DOHH2 (cell line): Measurements from ENCODE around the gene NPBWR2.
A peak's percentile ranks its signal among the peaks of the same experiment; 100 is the strongest.

Source experiments
- H3F3A ChIP-seq: fragments of 200-600 bp; sonication (generic), shearing (Covaris generic); 2 replicates; pipeline ENCODE4 v1.6.0; 2016; ENCODE audit warnings: antibody characterized with exemption, mild to moderate bottlenecking; ENCODE audit not compliant: control insufficient read depth, insufficient read depth
- H3K27ac ChIP-seq: fragments of 200-600 bp; sonication (generic); 2 replicates; pipeline ENCODE4 v1.5.1; 2014; ENCODE audit warnings: low read depth, mild to moderate bottlenecking, low read length, moderate library complexity
- H3K27me3 ChIP-seq: fragments of 200-600 bp; sonication (generic); 2 replicates; pipeline ENCODE4 v1.6.1; 2014; ENCODE audit warnings: mild to moderate bottlenecking, low read length, mixed read lengths; ENCODE audit not compliant: control insufficient read depth
- H3K36me3 ChIP-seq: fragments of 200-600 bp; sonication (generic); 2 replicates; pipeline ENCODE4 v1.6.1; 2014; ENCODE audit warnings: mild to moderate bottlenecking, low read length, moderate library complexity, mixed read lengths; ENCODE audit not compliant: control insufficient read depth
- H3K4me1 ChIP-seq: fragments of 200-600 bp; sonication (generic); 2 replicates; pipeline ENCODE4 v1.6.1; 2014; ENCODE audit warnings: mild to moderate bottlenecking, low read length, mixed read lengths; ENCODE audit not compliant: control insufficient read depth
- H3K4me2 ChIP-seq: fragments of 200-600 bp; sonication (generic); 2 replicates; pipeline ENCODE4 v1.6.0; 2014; ENCODE audit warnings: mild to moderate bottlenecking, low read length, moderate library complexity
- H3K4me3 ChIP-seq: fragments of 200-600 bp; sonication (generic); 2 replicates; pipeline ENCODE4 v1.5.1; 2014; ENCODE audit warnings: mild to moderate bottlenecking, low read length, mixed read lengths
- H3K79me2 ChIP-seq: fragments of 200-600 bp; sonication (generic); 2 replicates; pipeline ENCODE4 v1.6.1; 2014; ENCODE audit warnings: mild to moderate bottlenecking, low read length, mixed read lengths; ENCODE audit not compliant: control insufficient read depth
- H3K9me2 ChIP-seq: fragments of 200-600 bp; sonication (generic); replicated peaks from 2 replicates; pipeline ENCODE4 v1.6.1; 2014; ENCODE audit warnings: mild to moderate bottlenecking, low read length, mixed read lengths; ENCODE audit not compliant: control insufficient read depth
- H3K9me3 ChIP-seq: fragments of 200-600 bp; sonication (generic); 2 replicates; pipeline ENCODE4 v1.6.1; 2014; ENCODE audit warnings: antibody characterized with exemption, low read length, mixed read lengths; ENCODE audit not compliant: control insufficient read depth, insufficient read depth
- H4K20me1 ChIP-seq: fragments of 200-600 bp; sonication (generic); 2 replicates; pipeline ENCODE4 v1.6.0; 2014; ENCODE audit warnings: low read depth, mild to moderate bottlenecking, antibody characterized with exemption, low read length, moderate library complexity; ENCODE audit not compliant: control insufficient read depth, insufficient read depth
- CTCF ChIP-seq: fragments of 200-600 bp; sonication (generic); IDR thresholded peaks from one replicate; pipeline ENCODE4 v1.5.1; 2014; ENCODE audit warnings: antibody characterized with exemption, mild to moderate bottlenecking, low read depth, low read length; ENCODE audit not compliant: poor library complexity, severe bottlenecking
- EZH2phosphoT487 ChIP-seq: fragments of 200-600 bp; sonication (generic); IDR thresholded peaks from 2 replicates; pipeline ENCODE4 v1.6.1; 2017; ENCODE audit warnings: borderline replicate concordance, mild to moderate bottlenecking, antibody characterized with exemption, low read length, moderate library complexity, mixed read lengths

NPBWR2 gene

GRCh38 chr20:64106981-64107735 is at the start of gene NPBWR2:
Gene NPBWR2 (minus strand): TSS chr20:64107565. CDS start chr20:64106831, 734 bp downstream.
- Histone ChIP-seq H3K9me3 (no peaks in the 10 kb centered on the region), H3K4me3 (no peak within 1 kb of the TSS), H3K4me1 (peaks cover 25% of the 10 kb centered on the region), H3K4me2 (peak within 1 kb of the TSS; percentile 10), H3K27me3 (peaks cover 23% of the 10 kb centered on the region), H3K9me2 (no peaks in the 10 kb centered on the region), H3K27ac (no peak within 1 kb of the TSS), H3K79me2 (no peaks in the 10 kb centered on the region), H3F3A (no peaks in the 10 kb centered on the region), H4K20me1 (0 out of 2 replicates have a peak, but pooled peaks cover 4% of the 10 kb centered on the region), H3K36me3 (no peaks in the 10 kb centered on the region)
- TF ChIP-seq CTCF = no peak
- no peak for TF ChIP-seq EZH2phosphoT487

- Histone ChIP-seq H3K4me1 (no peaks in the 10 kb centered on the region), H3K79me2 (no peaks in the 10 kb centered on the region), H3K36me3 (no peaks in the 10 kb centered on the region), H3K27me3 (no peaks in the 10 kb centered on the region), H3K9me3 (no peaks in the 10 kb centered on the region), H3K27ac (no peak overlapping the region), H3K9me2 (no peaks in the 10 kb centered on the region), H3F3A (no peaks in the 10 kb centered on the region), H3K4me2 (no peak overlapping the region), H3K4me3 (no peak overlapping the region), H4K20me1 (no peaks in the 10 kb centered on the region)
- no peak for TF ChIP-seq CTCF
- no peak for TF ChIP-seq EZH2phosphoT487
Measured at GRCh38 chr20:64156136-64156885, 48.9 kb upstream of the NPBWR2 start.

- H3K9me2 ChIP-seq = no peaks in the 10 kb centered on the region
- TF ChIP-seq EZH2phosphoT487 = no peak
- TF ChIP-seq CTCF = no peak
- no peaks in the 10 kb centered on the region for H3F3A ChIP-seq
- H3K36me3 ChIP-seq = no peaks in the 10 kb centered on the region
- H4K20me1 ChIP-seq = no peaks in the 10 kb centered on the region
- H3K4me3 ChIP-seq = no peak overlapping the region
- no peaks in the 10 kb centered on the region for H3K27me3 ChIP-seq
- no peaks in the 10 kb centered on the region for H3K9me3 ChIP-seq
- H3K4me2 ChIP-seq = no peak overlapping the region
- H3K4me1 ChIP-seq = no peaks in the 10 kb centered on the region
- H3K27ac ChIP-seq = no peak overlapping the region
- H3K79me2 ChIP-seq = no peaks in the 10 kb centered on the region
Measured at GRCh38 chr20:64155258-64156135, 48.1 kb upstream of the NPBWR2 start.
